ENCODE results near the gene TMEM45A. TPM values are rescaled to one million over a fixed set of nuclear protein-coding genes. Genes with fewer than 3 reads are reported as not detected.
"Not testable (repeated sequence)": the region's sequence is repeated elsewhere in the genome, so short reads cannot be mapped to it uniquely, and the experiment has no call there.

The TMEM45A gene
- polyA plus RNA-seq, 1 donor from 2014 or later: 0.14 TPM

DNA sequence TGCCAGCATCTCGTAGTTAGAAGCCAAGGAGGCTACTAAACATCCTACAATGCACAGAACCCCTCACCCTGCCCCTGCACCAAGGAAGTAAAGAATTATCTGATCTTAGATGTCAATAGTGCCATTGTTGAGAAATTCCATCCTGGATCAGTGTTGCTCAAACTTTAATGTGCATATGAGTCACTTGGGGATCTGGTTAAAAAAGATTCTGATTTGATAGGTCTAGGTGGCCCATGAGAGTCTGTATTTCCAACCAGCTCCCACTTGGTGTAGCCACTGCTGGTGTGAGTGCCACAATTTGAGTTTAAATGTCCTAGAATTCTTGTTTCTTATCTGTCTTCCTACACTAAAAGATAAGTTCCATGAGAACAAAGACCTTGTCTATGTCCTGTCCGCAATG is 43.7 kb downstream of the TMEM45A start:
- no peak overlapping the region for H3K27ac Mint-ChIP-seq
- H3K36me3 Mint-ChIP-seq: no peaks in the 10 kb centered on the region
- peaks cover 2% of the 10 kb centered on the region for H3K27me3 Mint-ChIP-seq
- H3K4me1 Mint-ChIP-seq: peaks cover 0 to 2% (median 0%) of the 10 kb centered on the region in 3 donors
- H3K4me3 Mint-ChIP-seq: no peak overlapping the region
- peaks cover 0 to 3% (median 3%) of the 10 kb centered on the region in 3 donors for H3K9me3 Mint-ChIP-seq

DNA sequence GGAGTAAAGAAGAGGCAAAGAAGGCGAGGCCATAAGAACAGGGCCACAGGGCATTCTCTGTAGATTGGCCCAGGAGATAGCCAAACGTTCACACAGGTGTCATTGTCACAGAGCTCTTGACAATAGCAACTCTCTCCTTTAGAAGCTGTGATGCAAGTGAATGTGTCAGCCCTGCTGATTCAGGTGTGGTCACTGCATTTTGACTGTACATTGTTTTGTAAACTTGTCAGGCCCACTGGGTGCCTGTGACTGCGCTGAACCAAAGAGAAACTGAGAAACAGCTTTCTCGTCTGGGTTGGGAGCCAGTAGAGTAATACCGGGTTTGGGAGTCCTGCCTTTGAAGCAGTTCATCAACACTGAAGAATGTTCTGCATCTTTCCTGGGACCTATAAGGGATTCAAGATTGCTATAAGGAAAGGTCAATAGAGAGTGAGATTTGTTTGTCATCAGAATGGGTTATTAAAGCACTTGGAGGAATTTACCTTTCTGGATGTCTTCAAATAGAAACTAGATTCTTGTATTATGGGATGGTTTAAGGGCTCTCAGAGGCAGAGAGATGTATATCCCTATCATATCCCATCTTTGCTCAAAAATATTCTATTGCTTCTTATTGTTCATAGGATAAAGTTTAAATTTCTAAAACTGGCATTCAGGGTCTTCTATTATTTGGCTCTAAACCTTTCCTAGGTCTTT is 45.4 kb downstream of the TMEM45A start:
- Mint-ChIP-seq H3K27me3 (peaks cover 2% of the 10 kb centered on the region), H3K4me3 (no peak overlapping the region), H3K4me1 (peaks cover 0 to 1% (median 0%) of the 10 kb centered on the region in 3 donors), H3K27ac (no peak overlapping the region), H3K36me3 (no peaks in the 10 kb centered on the region), H3K9me3 (peaks cover 0 to 5% (median 3%) of the 10 kb centered on the region in 3 donors)

- H3K27me3 Mint-ChIP-seq: peaks cover 2% of the 10 kb centered on the region
- peaks cover 0 to 5% (median 3%) of the 10 kb centered on the region in 3 donors for H3K9me3 Mint-ChIP-seq
- H3K4me3 Mint-ChIP-seq: no peak overlapping the region
- no peak overlapping the region for H3K27ac Mint-ChIP-seq
- H3K4me1 Mint-ChIP-seq: peaks cover 0 to 1% (median 0%) of the 10 kb centered on the region in 3 donors
- no peaks in the 10 kb centered on the region for H3K36me3 Mint-ChIP-seq
Observed at GRCh38 chr3:100538339-100538706, 45.9 kb downstream of the TMEM45A start.

DNA sequence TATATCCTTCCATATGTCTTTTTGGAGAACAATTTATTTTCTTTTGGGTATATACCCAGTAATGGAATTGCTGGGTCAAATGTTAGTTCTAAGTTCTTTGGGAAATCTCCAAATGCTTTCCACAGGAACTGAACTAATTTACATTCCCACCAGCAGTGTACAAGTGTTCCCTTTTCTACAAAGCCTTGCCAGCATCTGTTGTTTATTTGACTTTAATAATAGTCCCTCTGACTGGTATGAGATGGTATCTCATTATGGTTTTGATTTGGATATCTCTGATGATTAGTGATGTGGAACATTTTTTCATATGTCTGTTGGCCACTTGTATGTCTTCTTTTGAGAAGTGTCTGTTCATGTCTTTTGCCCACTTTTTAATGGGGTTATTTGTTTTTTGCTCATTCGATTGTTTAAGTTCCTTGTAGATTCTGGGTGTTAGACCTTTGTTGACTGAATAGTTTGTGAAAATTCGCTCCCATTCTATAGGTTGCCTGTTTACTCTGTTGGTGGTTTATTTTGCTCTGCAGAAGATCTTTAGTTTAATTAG is 48.4 kb downstream of the TMEM45A start:
- Mint-ChIP-seq H3K4me3 (no peak overlapping the region), H3K9me3 (peaks cover 0 to 5% (median 3%) of the 10 kb centered on the region in 3 donors), H3K4me1 (peaks cover 0 to 1% (median 0%) of the 10 kb centered on the region in 3 donors), H3K27me3 (peaks cover 2% of the 10 kb centered on the region), H3K36me3 (no peaks in the 10 kb centered on the region), H3K27ac (no peak overlapping the region)

DNA sequence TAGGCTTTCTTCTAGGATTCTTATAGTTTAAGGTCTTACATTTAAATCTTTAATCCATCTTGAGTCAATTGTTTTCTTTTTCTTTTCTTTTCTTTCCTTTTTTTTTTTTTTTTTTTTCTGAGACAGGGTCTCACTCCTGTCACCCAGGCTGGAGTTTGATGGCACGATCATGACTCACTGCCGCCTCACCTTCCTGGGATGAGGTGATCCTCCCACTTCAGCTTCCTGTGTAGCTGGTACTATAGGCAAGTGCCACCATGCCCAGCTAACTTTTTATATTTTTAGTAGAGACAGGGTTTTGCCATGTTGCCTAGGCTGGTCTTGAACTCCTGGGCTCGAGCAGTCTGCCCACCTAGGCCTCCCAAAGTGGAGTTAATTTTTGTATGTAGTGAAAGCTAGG is 49.0 kb downstream of the TMEM45A start:
- not testable (repeated sequence) for H3K27ac Mint-ChIP-seq, H3K4me1 Mint-ChIP-seq, H3K4me3 Mint-ChIP-seq, H3K27me3 Mint-ChIP-seq, H3K36me3 Mint-ChIP-seq, H3K9me3 Mint-ChIP-seq

- H3K4me3 Mint-ChIP-seq: no peak overlapping the region
- H3K9me3 Mint-ChIP-seq: peaks cover 0 to 5% (median under 1%) of the 10 kb centered on the region in 3 donors
- no peaks in the 10 kb centered on the region for H3K36me3 Mint-ChIP-seq
- H3K27me3 Mint-ChIP-seq: peaks cover 6% of the 10 kb centered on the region
- H3K4me1 Mint-ChIP-seq: peaks cover 0 to 1% (median 0%) of the 10 kb centered on the region in 3 donors
- no peak overlapping the region for H3K27ac Mint-ChIP-seq
Observed at GRCh38 chr3:100545371-100545770, 53.0 kb downstream of the TMEM45A start.

DNA sequence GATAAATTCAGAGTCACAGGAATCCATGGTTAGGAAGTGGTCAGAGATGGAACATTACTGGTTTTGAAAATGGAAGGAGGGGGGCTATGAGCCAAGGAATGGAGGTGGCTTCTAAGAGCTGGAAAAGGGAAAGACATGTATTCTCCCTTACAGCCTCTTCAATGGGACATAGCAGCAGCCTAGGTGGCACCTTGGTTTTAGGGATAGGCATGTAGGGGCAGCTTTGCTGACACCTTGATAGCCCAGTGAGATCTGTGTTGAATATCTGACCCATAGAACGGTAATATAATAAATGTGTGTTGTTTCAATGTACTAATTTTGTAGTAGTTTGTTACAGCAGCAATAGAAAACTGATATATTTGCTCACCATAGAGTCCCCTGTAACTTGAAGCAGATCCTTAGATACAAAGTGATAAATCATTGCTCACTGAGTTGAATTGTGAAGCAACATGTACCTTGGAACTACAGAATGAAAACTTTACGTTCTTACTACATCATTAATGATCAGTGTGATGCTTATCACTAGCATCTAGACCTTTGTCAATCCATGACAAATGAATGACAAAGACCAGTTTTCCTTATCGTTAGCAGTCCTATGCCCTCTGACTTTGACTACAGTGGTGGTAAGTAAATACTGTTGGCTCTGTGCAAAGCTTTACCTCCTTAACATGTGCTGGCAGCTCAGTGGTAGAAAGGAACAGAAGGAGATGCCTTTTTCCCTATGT is 53.8 kb downstream of the TMEM45A start:
- no peak overlapping the region for H3K4me3 Mint-ChIP-seq
- no peak overlapping the region for H3K27ac Mint-ChIP-seq
- no peaks in the 10 kb centered on the region for H3K36me3 Mint-ChIP-seq
- peaks cover 0 to 1% (median 0%) of the 10 kb centered on the region in 3 donors for H3K4me1 Mint-ChIP-seq
- H3K27me3 Mint-ChIP-seq: peaks cover 8% of the 10 kb centered on the region
- H3K9me3 Mint-ChIP-seq: peaks cover 0 to under 1% (median 0%) of the 10 kb centered on the region in 3 donors

- H3K36me3 Mint-ChIP-seq: no peaks in the 10 kb centered on the region
- H3K4me3 Mint-ChIP-seq: no peak overlapping the region
- H3K27me3 Mint-ChIP-seq: peaks cover 8% of the 10 kb centered on the region
- H3K27ac Mint-ChIP-seq: no peak overlapping the region
- peaks cover 0 to 3% (median 0%) of the 10 kb centered on the region in 3 donors for H3K9me3 Mint-ChIP-seq
- H3K4me1 Mint-ChIP-seq: no peaks in the 10 kb centered on the region
Observed at GRCh38 chr3:100548053-100548452, 55.6 kb downstream of the TMEM45A start.

- no peaks in the 10 kb centered on the region for H3K4me1 Mint-ChIP-seq
- peaks cover 0 to 3% (median 0%) of the 10 kb centered on the region in 3 donors for H3K9me3 Mint-ChIP-seq
- peaks cover 5% of the 10 kb centered on the region for H3K27me3 Mint-ChIP-seq
- H3K36me3 Mint-ChIP-seq: no peaks in the 10 kb centered on the region
- H3K27ac Mint-ChIP-seq: no peak overlapping the region
- H3K4me3 Mint-ChIP-seq: no peak overlapping the region
Observed at GRCh38 chr3:100553618-100554372, 61.4 kb downstream of the TMEM45A start.

DNA sequence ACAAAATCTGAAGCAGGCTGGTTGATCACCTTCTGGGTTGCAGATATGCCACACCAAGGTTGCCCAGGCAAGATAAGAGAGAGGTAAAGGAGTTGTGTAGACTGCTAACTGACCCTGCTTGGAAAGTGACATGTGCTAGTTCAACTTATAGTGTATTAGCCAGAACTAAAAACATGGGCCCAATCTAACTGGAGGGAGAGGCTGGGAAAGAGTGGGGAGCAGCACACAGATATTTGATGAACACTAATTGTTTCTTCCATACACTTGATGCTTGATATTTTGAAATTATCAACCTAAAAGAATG is 61.9 kb downstream of the TMEM45A start:
- Mint-ChIP-seq H3K27me3 (peaks cover 4% of the 10 kb centered on the region), H3K36me3 (no peaks in the 10 kb centered on the region), H3K4me1 (no peaks in the 10 kb centered on the region), H3K9me3 (peaks cover 0 to 3% (median 0%) of the 10 kb centered on the region in 3 donors), H3K27ac (no peak overlapping the region), H3K4me3 (no peak overlapping the region)

DNA sequence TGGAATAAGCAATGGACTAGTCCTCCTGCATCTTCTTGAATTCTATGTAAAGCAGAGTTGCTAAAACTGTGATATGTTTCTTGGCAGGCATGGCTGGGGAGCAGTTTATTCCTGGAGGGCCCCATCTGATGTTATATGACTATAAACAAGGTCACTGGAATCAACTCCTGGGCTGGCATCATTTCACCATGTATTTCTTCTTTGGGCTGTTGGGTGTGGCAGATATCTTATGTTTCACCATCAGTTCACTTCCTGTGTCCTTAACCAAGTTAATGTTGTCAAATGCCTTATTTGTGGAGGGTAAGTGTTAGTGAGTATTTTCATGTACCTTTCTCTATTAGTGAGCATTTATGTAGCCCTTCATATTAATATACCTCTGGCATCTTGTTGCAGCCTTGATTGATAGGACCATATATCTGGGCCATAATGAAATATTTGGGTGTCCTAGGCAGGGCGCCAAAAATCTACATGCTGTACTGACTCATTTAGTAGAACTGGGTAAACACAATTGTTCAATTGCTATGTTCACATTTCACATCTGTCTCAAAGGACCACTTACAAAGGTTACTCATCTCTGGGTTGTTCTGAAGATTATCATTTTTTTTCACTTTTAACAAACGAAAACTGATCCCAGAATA is 64.4 kb downstream of the TMEM45A start:
- Mint-ChIP-seq H3K27me3 (peaks cover 2% of the 10 kb centered on the region), H3K4me3 (no peak overlapping the region), H3K9me3 (no peaks in the 10 kb centered on the region), H3K27ac (no peak overlapping the region), H3K4me1 (no peaks in the 10 kb centered on the region), H3K36me3 (no peaks in the 10 kb centered on the region)

- peaks cover 2% of the 10 kb centered on the region for H3K27me3 Mint-ChIP-seq
- H3K4me1 Mint-ChIP-seq: no peaks in the 10 kb centered on the region
- no peaks in the 10 kb centered on the region for H3K9me3 Mint-ChIP-seq
- H3K4me3 Mint-ChIP-seq: no peak overlapping the region
- H3K36me3 Mint-ChIP-seq: no peaks in the 10 kb centered on the region
- H3K27ac Mint-ChIP-seq: peak overlapping the region in 1 of 3 donors; percentile 14
Observed at GRCh38 chr3:100558233-100558632, 65.8 kb downstream of the TMEM45A start.

GRCh38 chr3:100560426-100560825 is 68.0 kb downstream of the TMEM45A start:
- Mint-ChIP-seq H3K36me3 (no peaks in the 10 kb centered on the region), H3K4me1 (no peaks in the 10 kb centered on the region), H3K27me3 (peaks cover 2% of the 10 kb centered on the region), H3K27ac (no peak overlapping the region), H3K4me3 (no peak overlapping the region), H3K9me3 (no peaks in the 10 kb centered on the region)

DNA sequence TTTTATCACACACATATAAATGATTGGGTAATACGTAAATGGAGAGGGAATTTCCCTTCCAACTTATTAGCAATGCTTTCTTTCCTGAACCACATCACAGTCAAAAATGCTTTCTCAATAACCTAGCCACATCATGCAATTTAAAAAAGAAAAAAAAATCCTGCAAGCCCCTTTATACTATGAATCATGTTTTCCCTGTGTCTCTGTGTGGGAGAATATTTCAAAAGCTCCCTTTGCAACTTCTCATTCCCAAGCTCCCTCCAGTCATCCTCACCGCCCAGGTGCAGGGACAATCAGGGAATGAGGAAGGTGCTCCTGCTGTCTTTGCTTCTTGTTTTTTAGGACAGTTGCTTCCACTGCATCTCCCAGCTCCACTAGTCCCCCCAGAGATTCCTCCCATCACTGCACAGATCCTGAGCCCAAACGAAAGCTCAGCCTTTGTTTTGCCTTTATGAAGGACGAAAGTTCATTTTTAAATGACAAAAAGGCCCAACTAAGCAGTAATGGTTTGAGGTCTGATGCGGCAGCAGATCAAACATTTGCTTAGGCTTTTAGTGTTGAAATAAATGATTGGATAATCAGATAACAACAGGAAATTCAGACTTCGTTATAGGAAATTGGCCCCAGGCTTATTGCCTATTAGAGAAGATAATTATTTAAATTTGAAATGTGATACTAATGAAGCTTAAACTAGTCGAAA is 69.2 kb downstream of the TMEM45A start:
- Mint-ChIP-seq H3K27me3 (peaks cover under 1% of the 10 kb centered on the region), H3K4me1 (no peaks in the 10 kb centered on the region), H3K4me3 (no peak overlapping the region), H3K36me3 (no peaks in the 10 kb centered on the region), H3K27ac (no peak overlapping the region), H3K9me3 (no peaks in the 10 kb centered on the region)
